Heart left ventricle (tissue), 16 donors: ENCODE data around the gene IP6K2. TPM values are rescaled to one million over a fixed set of nuclear protein-coding genes. Genes with fewer than 3 reads are reported as not detected.

Experiments
- ATAC-seq, 4 donors: fragments of 200-7000 bp; cut with Tn5 transposase; one replicate each; pipeline ENCODE4 v1.9.1; 2020 to 2022; ENCODE audit warnings: moderate library complexity in 4 of 4, mild to moderate bottlenecking in 3 of 4, moderate number of reproducible peaks in 1 of 4
- DNase-seq, 5 donors: peaks; one replicate each; pipeline ENCODE4 v3.0.0-alpha.2; 2020
- H3K27ac ChIP-seq, 12 donors: fragments of 200-600 bp; sonication (generic) in 4 of 12; one replicate each; pipeline versions ENCODE4 v1.5.0 to v1.8.0; 2016 to 2022; ENCODE audit warnings: mild to moderate bottlenecking in 2 of 12
- H3K27me3 ChIP-seq, 9 donors: fragments of 200-600 bp; sonication (generic) in 2 of 9; one replicate each; pipeline versions ENCODE4 v1.5.1 to v1.8.0; 2016 to 2022; ENCODE audit warnings: mild to moderate bottlenecking in 3 of 9
- H3K36me3 ChIP-seq, 9 donors: fragments of 200-600 bp; sonication (generic) in 2 of 9; one replicate each; pipeline versions ENCODE4 v1.5.0 to v1.8.0; 2018 to 2022; ENCODE audit warnings: mild to moderate bottlenecking in 2 of 9
- H3K4me1 ChIP-seq, 12 donors: fragments of 200-600 bp; sonication (generic) in 4 of 12; one replicate each; pipeline versions ENCODE4 v1.5.0 to v1.8.0; 2016 to 2022; ENCODE audit warnings: mild to moderate bottlenecking in 3 of 12
- H3K4me3 ChIP-seq, 12 donors: fragments of 200-600 bp; sonication (generic) in 4 of 12; one replicate each; pipeline versions ENCODE4 v1.5.0 to v1.8.0; 2017 to 2022; ENCODE audit warnings: mild to moderate bottlenecking in 9 of 12, moderate library complexity in 4 of 12
- H3K9me3 ChIP-seq, 12 donors: fragments of 200-600 bp; sonication (generic) in 4 of 12; one replicate each; pipeline versions ENCODE4 v1.5.0 to v1.8.0; 2016 to 2022; ENCODE audit warnings: mild to moderate bottlenecking in 1 of 12
- CTCF ChIP-seq, 12 donors: fragments of 200-600 bp; sonication (generic) in 4 of 12; IDR thresholded peaks; one replicate each; pipeline versions ENCODE4 v1.5.0 to v1.8.0; 2018 to 2022; ENCODE audit warnings: antibody characterized with exemption in 12 of 12, mild to moderate bottlenecking in 5 of 12
- POLR2A ChIP-seq, 2 donors: fragments of 450-650 bp; IDR thresholded peaks; one replicate each; pipeline ENCODE4 v1.6.1; 2017; ENCODE audit warnings: antibody characterized with exemption in 2 of 2, mild to moderate bottlenecking in 2 of 2, moderate library complexity in 2 of 2
- WGBS, 4 donors: extraction: QIAGEN DNeasy Blood & Tissue Kit in 2 of 4; methylation state at CpG; one replicate each; pipeline versions ENCODE4 v1.1.5 to v1.1.7; 2013 to 2018; 5-methylcytosine and 5-hydroxymethylcytosine counted together
- intact Hi-C, 10 donors: fragments of 100-400 bp; cut with DNase I; formaldehyde crosslinking; loops; one replicate each; pipeline versions ENCODE4 v1.11.1 to v1.14.2; 2022
- polyA plus RNA-seq, 2 donors: library from polyadenylated mRNA; stranded (reverse); fragments of 200-250 nt; gene quantifications; one replicate each; pipeline ENCODE4 v1.2.3, GENCODE V29; 2013
- total RNA-seq, 9 donors: library from RNA; depleted of rRNA in 2 of 9; stranded (reverse); fragments of >200 nt in 2 of 9; fragmentation: NEBNext Ultra II Directional in 3 of 9; extraction: Animal tissue kit (Norgen Biotek cat#: 25700) in 3 of 9; gene quantifications; one replicate each; pipeline versions ENCODE4 v1.1.0 to v1.2.4, GENCODE V29; 2016 to 2023
- donor health status: ischemic (EF 13 %, LVEDD 7.1; RV severe dilation, severe dysfunction).
- donor health status: healthy with polysubstance abuse.
- donor health status: DM: no; HTN: yes; CAD: no.
- donor health status: DM: no; HTN: no; CAD: no.
- donor health status: ischemic (EF 25% LVEDD 6.9; RV normal size, moderate dysfunction).
- donor health status: ischemic (EF 25% LVEDD 5.7; RV mildly dilated, moderate dysfunction).
- donor health status: healthy.
- donor health status: DM: yes; HTN: yes; CAD: no.
- donor health status: ischemic (EF 35%, LVEDD 5.7; RV mildly dilated, moderate dysfunction).
- donor health status: nonischemic (EF 11% LVEDD 7.7; RV severe dilation, severe dysfunction).
- donor health status: DM: yes; HTN: yes; CAD: no.
- donor health status: PGD.
- donor health status: ischemic (EF 29% LVEDD 5.4; RV normal size, mild dysfunction).
- donor health status: nonischemic (EF 23%, LVEDD 6.1; RV moderate dilation, normal function).

IP6K2 gene
- total and polyA plus RNA-seq, 11 donors: 14.1 to 42.7 (median 26.2) TPM

GRCh38 chr3:48684480-48685143, 32.4 kb downstream of the IP6K2 start:
- H3K27me3 ChIP-seq: no peaks in the 10 kb centered on the region
- DNase-seq (peak; percentile 67 to 74 (median 74)), ATAC-seq (peak; percentile 35 to 74 (median 52))
- H3K9me3 ChIP-seq: no peaks in the 10 kb centered on the region
- peaks cover 8 to 45% (median 34%) of the 10 kb centered on the region in 12 donors for H3K4me1 ChIP-seq
- WGBS, 4 donors: 8 to 30% (median 16%) methylated on average over 7 of the region's 7 CpGs
- intact Hi-C loops: loop anchor here in 6 of 10 donors (2.0 to 10.0 kb wide), 7 partner anchors 53 to 237 kb away; partner anchors contain the start of genes ATRIP (in 1 of the 6), PFKFB4 (in 1 of the 6) and PRKAR2A (in 1 of the 6)
- no peak for TF ChIP-seq POLR2A (IDR thresholded peaks at IDR 0.05)
- no peak for TF ChIP-seq CTCF (IDR thresholded peaks at IDR 0.05)
- H3K27ac ChIP-seq: peak overlapping the region in 11 of 12 donors; percentile 47 to 92 (median 70)
- H3K4me3 ChIP-seq: peak overlapping the region in 11 of 12 donors; percentile 80 to 100 (median 95)
- H3K36me3 ChIP-seq: peaks cover 5 to 59% (median 55%) of the 10 kb centered on the region in 9 donors

GRCh38 chr3:48684054-48684349, 33.0 kb downstream of the IP6K2 start:
- peak overlapping the region in 11 of 12 donors; percentile 80 to 100 (median 95) for H3K4me3 ChIP-seq
- H3K27me3 ChIP-seq: no peaks in the 10 kb centered on the region
- DNase-seq: no peak
- intact Hi-C loops: loop anchor here in 4 of 10 donors (2.0 to 10.0 kb wide), 4 partner anchors 55 to 219 kb away; partner anchors contain the start of gene PFKFB4 (in 1 of the 4)
- no peaks in the 10 kb centered on the region for H3K9me3 ChIP-seq
- WGBS, 4 donors: 22 to 47% (median 32%) methylated on average over 8 of the region's 8 CpGs
- peak overlapping the region in 11 of 12 donors; percentile 47 to 92 (median 70) for H3K27ac ChIP-seq
- peaks cover 8 to 45% (median 34%) of the 10 kb centered on the region in 12 donors for H3K4me1 ChIP-seq
- TF ChIP-seq CTCF (IDR thresholded peaks at IDR 0.05) (no peak), POLR2A (IDR thresholded peaks at IDR 0.05) (no peak)
- ATAC-seq: no peak
- H3K36me3 ChIP-seq: peaks cover 5 to 59% (median 55%) of the 10 kb centered on the region in 9 donors

- no peak for DNase-seq
- Histone ChIP-seq H3K9me3 (no peaks in the 10 kb centered on the region), H3K27me3 (no peaks in the 10 kb centered on the region), H3K4me3 (peak overlapping the region in 1 of 12 donors; percentile 87), H3K4me1 (peaks cover 8 to 45% (median 34%) of the 10 kb centered on the region in 12 donors), H3K36me3 (peaks cover 0 to 59% (median 55%) of the 10 kb centered on the region in 9 donors), H3K27ac (peak overlapping the region in 4 of 12 donors; percentile 52 to 92 (median 87))
- intact Hi-C loops: loop anchor here in 2 of 10 donors (5.0 to 10.0 kb wide), 2 partner anchors 125 to 208 kb away; partner anchors contain the start of gene PFKFB4 (in 1 of the 2)
- TF ChIP-seq CTCF (IDR thresholded peaks at IDR 0.05) (no peak), POLR2A (IDR thresholded peaks at IDR 0.05) (no peak)
- ATAC-seq: no peak
- WGBS, 4 donors: 84 to 95% (median 91%) methylated on average over 4 to 9 of the region's 9 CpGs
These were observed 34.2 kb downstream of the IP6K2 start for GRCh38 chr3:48682786-48683185.

GRCh38 chr3:48681974-48682610, 34.9 kb downstream of the IP6K2 start:
- Histone ChIP-seq H3K36me3 (peaks cover 0 to 58% (median 54%) of the 10 kb centered on the region in 9 donors), H3K27ac (no peak overlapping the region), H3K4me3 (no peak overlapping the region), H3K9me3 (no peaks in the 10 kb centered on the region), H3K27me3 (no peaks in the 10 kb centered on the region), H3K4me1 (peaks cover 8 to 39% (median 30%) of the 10 kb centered on the region in 12 donors)
- no peak for ATAC-seq
- TF ChIP-seq POLR2A (IDR thresholded peaks at IDR 0.05): no peak
- no peak for TF ChIP-seq CTCF (IDR thresholded peaks at IDR 0.05)
- WGBS, 4 donors: 94 to 97% (median 96%) methylated on average over 14 to 17 of the region's 17 CpGs
- DNase-seq: no peak
- intact Hi-C loops: loop anchor here in 2 of 10 donors (5.0 to 10.0 kb wide), 2 partner anchors 125 to 207 kb away; partner anchors contain the start of gene PFKFB4 (in 1 of the 2)
